Erythroblast (primary cell): ENCODE data around the gene ZNF790.

Experiments
- GATA1 ChIP-seq: IDR thresholded peaks from 2 replicates; pipeline ENCODE4 v1.6.1; 2011; ENCODE audit warnings: low read depth, mild to moderate bottlenecking, control low read depth, low read length, moderate library complexity
- POLR2A ChIP-seq: IDR thresholded peaks from 2 replicates; pipeline ENCODE4 v1.6.1; 2011; ENCODE audit warnings: mild to moderate bottlenecking, low read length

DNA sequence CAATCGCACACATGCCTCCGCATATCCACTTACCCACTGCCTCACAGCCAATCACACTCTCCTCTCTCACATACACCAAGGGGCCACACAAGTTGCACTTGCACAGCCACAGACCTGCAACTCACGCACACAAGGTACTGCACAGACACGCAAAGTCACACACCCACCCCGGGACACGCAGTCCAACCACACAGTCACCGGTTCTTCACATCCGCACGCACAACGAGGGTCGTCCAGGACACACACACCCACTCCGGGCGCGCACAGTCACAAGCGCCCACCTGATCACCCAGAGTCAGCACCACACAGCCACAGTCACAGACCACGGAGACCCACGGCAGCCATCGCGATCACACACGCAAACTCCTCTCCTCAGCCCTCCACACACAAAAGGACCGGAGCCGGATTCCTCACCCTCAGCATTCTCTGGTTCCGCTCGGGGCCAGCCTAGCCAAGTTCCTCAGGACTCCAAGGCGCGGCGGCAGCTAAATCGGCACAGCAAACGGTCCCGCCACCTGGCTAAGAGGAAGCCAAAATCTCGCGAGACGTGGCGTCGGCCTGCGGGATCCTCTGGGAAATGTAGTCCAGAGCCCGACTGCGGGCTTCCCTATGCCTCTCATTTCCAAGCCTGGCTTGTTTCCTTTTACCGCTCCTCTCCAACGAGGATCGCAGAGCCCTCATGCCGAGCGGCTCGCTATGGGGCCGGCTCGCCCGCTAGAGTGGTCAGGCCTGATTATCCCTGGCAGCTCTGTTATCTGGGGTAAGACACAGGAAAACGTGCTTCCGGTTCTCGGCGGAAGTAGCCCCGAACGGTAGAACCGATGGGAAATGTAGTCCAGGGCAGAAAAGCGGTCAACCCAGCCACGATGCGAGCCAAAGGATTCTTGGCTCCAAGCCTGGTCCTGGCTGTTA is 65.6 kb downstream of the ZNF790 start, which contains the start of gene ZNF850:
- TF ChIP-seq POLR2A: peak; percentile 74
- TF ChIP-seq GATA1: peak; percentile 43
